ENCODE measurements around the gene TSC22D1. TPM values are rescaled to one million over a fixed set of nuclear protein-coding genes. Genes with fewer than 3 reads are reported as not detected.

Gene TSC22D1
- total and polyA plus RNA-seq, 2 of the 4 experiments (the other 2 are of a cell fraction): 30.8 to 42.2 TPM

DNA sequence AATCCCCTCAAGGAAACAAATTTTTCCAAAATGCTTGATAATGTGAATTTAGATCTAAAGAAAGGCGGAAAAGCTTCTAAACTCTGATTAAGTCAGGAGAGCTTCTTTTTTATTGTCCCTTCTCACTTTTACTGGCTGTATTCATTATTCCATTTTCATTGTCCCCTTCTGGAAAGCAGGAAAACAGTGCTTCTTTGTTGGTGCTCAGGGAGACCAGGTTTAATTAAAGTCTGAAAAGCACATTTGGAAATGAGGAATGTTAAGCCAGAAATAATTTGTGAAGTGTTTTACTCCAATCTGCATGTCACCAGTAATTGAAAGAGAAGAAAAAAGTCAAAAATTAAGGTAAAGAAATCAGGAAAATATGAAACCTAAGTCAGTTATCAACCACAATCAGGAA, 43.5 kb upstream of the TSC22D1 start:
- intact Hi-C loops (cut with micrococcal nuclease): no loop called here
- Histone ChIP-seq H4K5ac (ENCODE audit: low read depth, low read length) (no peak overlapping the region), H2BK5ac (ENCODE audit: low read depth, low read length, poor library complexity, severe bottlenecking) (no peak overlapping the region), H3K9ac (ENCODE audit: low read depth, low read length) (no peak overlapping the region), H3K23ac (ENCODE audit: low read depth, low read length) (no peak overlapping the region), H3K4me2 (ENCODE audit: low read depth, low read length) (no peak overlapping the region), H3K14ac (replicated peaks; ENCODE audit: low read depth, low read length) (no peak overlapping the region), H3K4me3 (ENCODE audit: insufficient read depth, low read depth, low read length) (no peak overlapping the region), H2AK9ac (replicated peaks; ENCODE audit: low read depth, low read length, poor library complexity) (no peak overlapping the region), H3K27me3 (ENCODE audit: control insufficient read depth, insufficient read depth, low read length) (no peaks in the 10 kb centered on the region), H2BK15ac (ENCODE audit: low read depth, low read length) (no peak overlapping the region), H3K56ac (ENCODE audit: extremely low read depth, insufficient read depth, low read length) (no peak overlapping the region), H3K9me1 (ENCODE audit: insufficient read depth, low read length) (no peaks in the 10 kb centered on the region), H2AFZ (replicated peaks; ENCODE audit: low read length, poor library complexity) (no peak overlapping the region), H2AK5ac (ENCODE audit: low read depth, low read length) (no peak overlapping the region), H4K20me1 (ENCODE audit: insufficient read depth, low read length) (no peaks in the 10 kb centered on the region), H3K9me3 (ENCODE audit: control insufficient read depth, insufficient read depth, low read length) (no peaks in the 10 kb centered on the region), H3K18ac (ENCODE audit: low read depth, low read length) (no peak overlapping the region), H3K27ac (ENCODE audit: insufficient read depth, low read length) (no peak overlapping the region), H4K91ac (ENCODE audit: insufficient read depth, low read depth, low read length) (no peak overlapping the region), H3K79me1 (ENCODE audit: low read depth in 1 of 2, low read length in 2 of 2) (no peaks in the 10 kb centered on the region), H3K36me3 (ENCODE audit: control insufficient read depth, insufficient read depth, low read length) (no peaks in the 10 kb centered on the region), H2BK120ac (ENCODE audit: low read depth, low read length) (no peak overlapping the region), H3K4ac (ENCODE audit: low read depth, low read length) (no peak overlapping the region), H2BK20ac (ENCODE audit: low read depth, low read length) (no peak overlapping the region), H3K4me1 (ENCODE audit: control insufficient read depth, insufficient read depth, low read length) (no peaks in the 10 kb centered on the region; the same call in 1 of the 2 replicates), H4K8ac (ENCODE audit: low read depth in 2 of 2, low read length in 2 of 2) (no peak overlapping the region)
- WGBS, 2 experiments (ENCODE audit: extremely low coverage in 2 of 2, insufficient read length in 1 of 2): no CpG with 5 or more reads among the region's 1 CpG
- dilution Hi-C loops (cut with HindIII; ENCODE audit: low sequenced_read_pairs, unreplicated experiment): no loop called here
- CTCF ChIA-PET: interaction anchor here (0.6 to 1.5 kb wide), 2 partner anchors 28 to 152 kb away, joined by 3 to 4 read pairs; no protein-coding TSS in a partner anchor
- POLR2A ChIA-PET (ENCODE audit: unreplicated experiment): no interaction called here
- no peak for TF ChIP-seq FOS (IDR thresholded peaks at IDR 0.05; ENCODE audit: low read depth, low read length)
- TF ChIP-seq SMC3 (IDR thresholded peaks at IDR 0.05; ENCODE audit: low read depth, low read length): no peak
- TF ChIP-seq MAFK (IDR thresholded peaks at IDR 0.05; ENCODE audit: low read depth, low read length): no peak
- TF ChIP-seq, protein P1, sequence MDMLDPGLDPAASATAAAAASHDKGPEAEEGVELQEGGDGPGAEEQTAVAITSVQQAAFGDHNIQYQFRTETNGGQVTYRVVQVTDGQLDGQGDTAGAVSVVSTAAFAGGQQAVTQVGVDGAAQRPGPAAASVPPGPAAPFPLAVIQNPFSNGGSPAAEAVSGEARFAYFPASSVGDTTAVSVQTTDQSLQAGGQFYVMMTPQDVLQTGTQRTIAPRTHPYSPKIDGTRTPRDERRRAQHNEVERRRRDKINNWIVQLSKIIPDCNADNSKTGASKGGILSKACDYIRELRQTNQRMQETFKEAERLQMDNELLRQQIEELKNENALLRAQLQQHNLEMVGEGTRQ (IDR thresholded peaks at IDR 0.05; ENCODE audit: low read depth, low read length): no peak
- no peak for TF ChIP-seq RCOR1 (IDR thresholded peaks at IDR 0.05; ENCODE audit: insufficient replicate concordance, low read length)
- in situ Hi-C loops (cut with MboI; ENCODE audit: low sequenced_read_pairs): no loop called here
- no TSS peak for BruUV-seq (replicated peaks)
- DNase-seq: no peak
- ATAC-seq (ENCODE audit: low read depth): no peak

All from IMR-90 (cell line).